GM12878 (cell line): ENCODE data around the gene RAP1GAP2.

ENCODE experiments used
- ATF7 ChIP-seq: fragments of 450-650 bp; IDR thresholded peaks from 2 replicates; pipeline ENCODE4 v1.6.1; 2016; ENCODE audit warnings: low read depth, mild to moderate bottlenecking
- BRCA1 ChIP-seq: IDR thresholded peaks from 2 replicates; pipeline ENCODE4 v1.6.1; 2011; ENCODE audit warnings: low read depth, low read length, improper control_type of control experiment
- CTCF ChIP-seq, 3 experiments: IDR thresholded peaks in 2 of 3; conservative IDR thresholded peaks in 1 of 3; 2 replicates each; pipeline ENCODE4 v1.5.1; 2011; ENCODE audit warnings: low read depth in 3 of 3, low read length in 3 of 3, mild to moderate bottlenecking in 3 of 3, control low read depth in 2 of 3, moderate library complexity in 2 of 3, inconsistent platforms in 1 of 3, mixed read lengths in 1 of 3; ENCODE audit not compliant: control insufficient read depth in 2 of 3, insufficient read depth in 1 of 3; ENCODE audit errors: extremely low read depth in 1 of 3
- EP300 ChIP-seq, 2 experiments: fragments of 150-350 bp in 1 of 2; IDR thresholded peaks; 2 replicates each; pipeline ENCODE4 v1.6.1; 2011 to 2012; ENCODE audit warnings: low read depth in 2 of 2, low read length in 2 of 2, borderline replicate concordance in 1 of 2, improper control_type of control experiment in 1 of 2, inconsistent platforms in 1 of 2; ENCODE audit not compliant: control insufficient read depth in 1 of 2
- ETV6 ChIP-seq, 2 experiments: fragments of 450-650 bp in 1 of 2; IDR thresholded peaks in 1 of 2; conservative IDR thresholded peaks in 1 of 2; 2 replicates each; pipeline ENCODE4 v1.6.1; 2014; ENCODE audit warnings: antibody characterized with exemption in 1 of 2, borderline replicate concordance in 1 of 2, low read depth in 1 of 2, mild to moderate bottlenecking in 1 of 2, moderate library complexity in 1 of 2
- JUNB ChIP-seq: IDR thresholded peaks from 2 replicates; pipeline ENCODE4 v1.6.1; 2016; ENCODE audit warnings: antibody characterized with exemption, mild to moderate bottlenecking
- MXI1 ChIP-seq: fragments of 150-350 bp; IDR thresholded peaks from 2 replicates; pipeline ENCODE4 v1.6.1; 2011; ENCODE audit warnings: low read depth, mild to moderate bottlenecking, inconsistent platforms, low read length, improper control_type of control experiment
- MYC ChIP-seq: IDR thresholded peaks from 2 replicates; pipeline ENCODE4 v1.6.1; 2011; ENCODE audit warnings: mild to moderate bottlenecking, low read length, moderate library complexity, inconsistent platforms; ENCODE audit not compliant: insufficient read depth, insufficient replicate concordance, insufficient read length, severe bottlenecking
- NFIC ChIP-seq: IDR thresholded peaks from 2 replicates; pipeline ENCODE4 v1.6.1; 2012; ENCODE audit warnings: low read depth, mild to moderate bottlenecking, inconsistent platforms, low read length, moderate library complexity
- POLR2A ChIP-seq: IDR thresholded peaks from 2 replicates; pipeline ENCODE4 v1.6.1; 2011; ENCODE audit warnings: low read depth, mild to moderate bottlenecking, low read length
- ZNF217 ChIP-seq: fragments of 450-650 bp; IDR thresholded peaks from 2 replicates; pipeline ENCODE4 v1.6.1; 2017; ENCODE audit warnings: antibody characterized with exemption, mild to moderate bottlenecking
- TF ChIP-seq, protein P1 (sequence below): IDR thresholded peaks from 2 replicates; pipeline ENCODE4 v1.6.1; 2012; ENCODE audit warnings: low read depth, low read length, improper control_type of control experiment
- TF ChIP-seq, protein P2 (sequence below): fragments of 450-650 bp; IDR thresholded peaks from 2 replicates; pipeline ENCODE4 v1.6.1; 2018; ENCODE audit warnings: borderline replicate concordance, mild to moderate bottlenecking; ENCODE audit not compliant: partially characterized antibody

DNA sequence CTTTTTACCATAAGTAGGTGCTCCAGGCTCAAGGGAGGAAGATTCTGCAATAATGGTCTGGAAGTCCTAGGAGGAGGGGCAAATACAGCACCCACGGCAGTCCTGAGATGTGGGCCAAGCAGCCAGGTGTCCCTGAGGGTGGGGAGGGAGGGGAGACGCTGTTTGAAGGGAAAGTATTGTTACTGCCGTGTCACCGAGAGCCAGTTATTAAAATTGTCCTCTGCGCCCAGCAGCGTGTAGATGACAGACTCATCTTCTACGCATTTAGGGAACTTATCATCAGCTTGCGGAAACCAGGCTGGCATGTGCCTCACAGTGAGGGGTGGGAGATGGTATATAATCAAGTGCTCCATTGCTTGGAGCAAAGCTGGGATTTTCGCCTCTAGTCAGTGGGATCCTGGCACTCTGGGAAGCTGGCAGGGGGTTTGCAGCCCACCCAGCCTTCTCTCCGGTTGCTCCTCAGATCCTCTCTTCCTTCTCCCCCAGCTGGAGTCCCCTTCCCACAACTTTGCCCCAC, 162.5 kb downstream of the RAP1GAP2 start:
- TF ChIP-seq ATF7 (no peak), JUNB (no peak), MXI1 (no peak), EP300 (IDR thresholded peaks at IDR 0.05; ENCODE audit: borderline replicate concordance in 1 of 2, control insufficient read depth in 1 of 2, low read depth in 2 of 2, low read length in 2 of 2) (no peak), ETV6 (conservative IDR thresholded peaks at IDR 0.05 in 1 of 2, IDR thresholded peaks at IDR 0.05 in 1 of 2; ENCODE audit: borderline replicate concordance in 1 of 2, low read depth in 1 of 2) (no peak), MYC (no peak), NFIC (no peak), CTCF (IDR thresholded peaks at IDR 0.05 in 2 of 3, conservative IDR thresholded peaks at IDR 0.05 in 1 of 3; ENCODE audit: control insufficient read depth in 2 of 3, extremely low read depth in 1 of 3, insufficient read depth in 1 of 3, low read depth in 3 of 3, low read length in 3 of 3) (no peak), BRCA1 (no peak), POLR2A (no peak), ZNF217 (no peak)
- TF ChIP-seq, protein P1, sequence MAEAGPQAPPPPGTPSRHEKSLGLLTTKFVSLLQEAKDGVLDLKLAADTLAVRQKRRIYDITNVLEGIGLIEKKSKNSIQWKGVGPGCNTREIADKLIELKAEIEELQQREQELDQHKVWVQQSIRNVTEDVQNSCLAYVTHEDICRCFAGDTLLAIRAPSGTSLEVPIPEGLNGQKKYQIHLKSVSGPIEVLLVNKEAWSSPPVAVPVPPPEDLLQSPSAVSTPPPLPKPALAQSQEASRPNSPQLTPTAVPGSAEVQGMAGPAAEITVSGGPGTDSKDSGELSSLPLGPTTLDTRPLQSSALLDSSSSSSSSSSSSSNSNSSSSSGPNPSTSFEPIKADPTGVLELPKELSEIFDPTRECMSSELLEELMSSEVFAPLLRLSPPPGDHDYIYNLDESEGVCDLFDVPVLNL, result no peak
- TF ChIP-seq, protein P2, sequence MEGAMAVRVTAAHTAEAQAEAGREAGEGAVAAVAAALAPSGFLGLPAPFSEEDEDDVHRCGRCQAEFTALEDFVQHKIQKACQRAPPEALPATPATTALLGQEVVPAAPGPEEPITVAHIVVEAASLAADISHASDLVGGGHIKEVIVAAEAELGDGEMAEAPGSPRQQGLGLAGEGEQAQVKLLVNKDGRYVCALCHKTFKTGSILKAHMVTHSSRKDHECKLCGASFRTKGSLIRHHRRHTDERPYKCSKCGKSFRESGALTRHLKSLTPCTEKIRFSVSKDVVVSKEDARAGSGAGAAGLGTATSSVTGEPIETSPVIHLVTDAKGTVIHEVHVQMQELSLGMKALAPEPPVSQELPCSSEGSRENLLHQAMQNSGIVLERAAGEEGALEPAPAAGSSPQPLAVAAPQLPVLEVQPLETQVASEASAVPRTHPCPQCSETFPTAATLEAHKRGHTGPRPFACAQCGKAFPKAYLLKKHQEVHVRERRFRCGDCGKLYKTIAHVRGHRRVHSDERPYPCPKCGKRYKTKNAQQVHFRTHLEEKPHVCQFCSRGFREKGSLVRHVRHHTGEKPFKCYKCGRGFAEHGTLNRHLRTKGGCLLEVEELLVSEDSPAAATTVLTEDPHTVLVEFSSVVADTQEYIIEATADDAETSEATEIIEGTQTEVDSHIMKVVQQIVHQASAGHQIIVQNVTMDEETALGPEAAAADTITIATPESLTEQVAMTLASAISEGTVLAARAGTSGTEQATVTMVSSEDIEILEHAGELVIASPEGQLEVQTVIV, result no peak
